PC-9 (cell line): ENCODE results near the gene RAB1B. TPM values are rescaled to one million over a fixed set of nuclear protein-coding genes. Genes with fewer than 3 reads are reported as not detected.
A peak's percentile ranks its signal among the peaks of the same experiment; 100 is the strongest.

ENCODE experiments used
- BruUV-seq: library from RNA; stranded (reverse); fragments of 400-500 nt; replicated peaks from 2 replicates; lab custom pipeline; 2021; lab: Mats Ljungman, UMichigan
- CTCF ChIA-PET: fragments of 300-600 bp; sonication (Branson Sonifier 250); formaldehyde crosslinking; loops from one replicate; lab custom pipeline; 2022; ENCODE audit warnings: antibody characterized with exemption; lab: Charles Lee
- POLR2A ChIA-PET: fragments of 300-600 bp; sonication (Branson Sonifier 250); formaldehyde crosslinking; loops from one replicate; lab custom pipeline; 2022; ENCODE audit warnings: antibody characterized with exemption; ENCODE audit not compliant: unreplicated experiment; lab: Charles Lee
- DNase-seq, 2 experiments: peaks; one replicate each; pipeline versions ENCODE4 v3.0.0 to v3.0.0-alpha.2; 2015 to 2022; ENCODE audit warnings: mixed read lengths in 1 of 2
- H2AFZ ChIP-seq: fragments of 200-600 bp; sonication (generic); 2 replicates; pipeline ENCODE4 v1.8.1; 2017; ENCODE audit warnings: antibody characterized with exemption
- H3F3A ChIP-seq: fragments of 200-600 bp; sonication (generic); 2 replicates; pipeline ENCODE4 v1.8.1; 2017; ENCODE audit warnings: antibody characterized with exemption, mild to moderate bottlenecking, low read depth; ENCODE audit not compliant: insufficient read depth
- H3K27ac ChIP-seq: fragments of 200-600 bp; sonication (generic); 2 replicates; pipeline ENCODE4 v1.6.1; 2016; ENCODE audit warnings: mixed run types
- H3K27me3 ChIP-seq: fragments of 200-600 bp; sonication (generic); 2 replicates; pipeline ENCODE4 v1.6.1; 2016; ENCODE audit warnings: low read depth, mixed run types; ENCODE audit not compliant: insufficient read depth
- H3K36me3 ChIP-seq: fragments of 200-600 bp; sonication (generic); 2 replicates; pipeline ENCODE4 v1.6.1; 2016; ENCODE audit warnings: low read depth, mixed run types
- H3K4me1 ChIP-seq: fragments of 200-600 bp; sonication (generic); replicated peaks from 2 replicates; pipeline ENCODE4 v1.6.1; 2016; ENCODE audit warnings: mixed run types; ENCODE audit not compliant: insufficient read depth
- H3K4me2 ChIP-seq: fragments of 200-600 bp; sonication (generic); 2 replicates; pipeline ENCODE4 v1.6.1; 2017; ENCODE audit warnings: mixed run types
- H3K4me3 ChIP-seq: fragments of 200-600 bp; sonication (generic); 2 replicates; pipeline ENCODE4 v1.6.1; 2016; ENCODE audit warnings: mixed run types
- H3K79me2 ChIP-seq: fragments of 200-600 bp; sonication (generic); 2 replicates; pipeline ENCODE4 v1.6.1; 2017; ENCODE audit warnings: low read depth, mixed run types
- H3K9me2 ChIP-seq: fragments of 200-600 bp; sonication (generic); 2 replicates; pipeline ENCODE4 v1.8.1; 2017; ENCODE audit warnings: mild to moderate bottlenecking; ENCODE audit not compliant: insufficient read depth
- H3K9me3 ChIP-seq: fragments of 200-600 bp; sonication (generic); 2 replicates; pipeline ENCODE4 v1.8.1; 2016; ENCODE audit warnings: low read depth; ENCODE audit not compliant: insufficient read depth
- H4K20me1 ChIP-seq: fragments of 200-600 bp; sonication (generic); 2 replicates; pipeline ENCODE4 v1.8.1; 2017; ENCODE audit not compliant: insufficient read depth
- CTCF ChIP-seq: fragments of 200-600 bp; sonication (generic); conservative IDR thresholded peaks from 2 replicates; pipeline ENCODE4 v1.6.1; 2017; ENCODE audit warnings: mixed run types, antibody characterized with exemption, mild to moderate bottlenecking, moderate library complexity
- EZH2 ChIP-seq: fragments of 200-600 bp; sonication (generic); IDR thresholded peaks from 2 replicates; pipeline ENCODE4 v1.8.0; 2017; ENCODE audit warnings: antibody characterized with exemption, low read depth
- intact Hi-C: fragments of 100-400 bp; cut with micrococcal nuclease; formaldehyde crosslinking; loops from one replicate; pipeline ENCODE4 v1.10.0; 2022; ENCODE audit not compliant: unreplicated experiment
- total RNA-seq: library from RNA; stranded (reverse); gene quantifications from 2 replicates; pipeline ENCODE4 v1.2.3, GENCODE V29; 2021

The RAB1B gene
- total RNA-seq, 1 experiment from 2014 or later = 232 TPM

DNA sequence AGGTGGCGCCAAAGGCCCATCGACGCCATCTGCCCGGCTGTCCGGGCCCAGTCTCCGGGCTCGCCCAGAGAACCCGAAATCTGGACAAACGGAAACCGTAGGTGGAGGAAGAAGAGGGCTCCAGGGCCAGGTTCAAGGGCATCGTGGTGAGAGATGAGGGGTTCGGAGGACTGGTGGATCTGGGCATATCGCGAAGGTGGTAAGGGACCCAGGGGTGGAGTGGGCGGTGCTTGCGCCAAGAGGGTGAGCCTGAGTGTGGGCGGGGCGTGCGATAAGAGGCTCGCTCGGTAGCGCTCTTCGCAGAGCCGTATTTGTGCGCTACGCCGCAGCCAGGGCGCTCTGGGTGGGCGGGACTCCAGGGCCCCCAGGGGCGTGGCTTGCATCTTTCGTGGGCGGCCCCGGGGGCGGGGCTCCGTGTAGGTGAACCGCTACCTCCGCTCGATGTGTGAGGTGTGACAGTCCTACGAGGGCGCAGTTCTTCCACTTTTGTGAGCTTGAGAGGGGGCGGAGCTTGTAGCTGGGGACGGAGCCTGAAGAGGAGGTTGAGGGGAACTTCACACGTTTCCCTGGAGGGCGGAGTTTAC, 43.6 kb downstream of the RAB1B start:
- peak; percentile 95 for TF ChIP-seq CTCF
- no peak for TF ChIP-seq EZH2
- intact Hi-C loops = loop anchor here (1.0 to 5.0 kb wide), 5 partner anchors 16 to 119 kb away; partner anchors contain the start of genes RIN1 and SLC29A2
- Histone ChIP-seq H3K4me2 (peak overlapping the region; percentile 75), H3K79me2 (no peaks in the 10 kb centered on the region), H3K36me3 (no peaks in the 10 kb centered on the region), H4K20me1 (no peaks in the 10 kb centered on the region), H2AFZ (peak overlapping the region; percentile 92), H3F3A (peaks cover 10% of the 10 kb centered on the region; the same call in 1 of the 2 replicates), H3K4me3 (peak overlapping the region; percentile 66), H3K27me3 (peaks cover 18% of the 10 kb centered on the region), H3K27ac (peak overlapping the region; percentile 45; the same call in 1 of the 2 replicates), H3K9me3 (no peaks in the 10 kb centered on the region), H3K4me1 (peaks cover 6% of the 10 kb centered on the region), H3K9me2 (no peaks in the 10 kb centered on the region)
- ChIA-PET CTCF (interaction anchor here (0.5 to 2.9 kb wide), 19 partner anchors 15 to 1189 kb away, joined by 3 to 30 read pairs (median 4); partner anchors contain the start of genes BRMS1, MRPL11, RBM4B and RIN1), POLR2A (interaction anchor here (0.5 to 1.6 kb wide), 14 partner anchors 12 to 783 kb away, joined by 3 to 46 read pairs (median 6); partner anchors contain the start of genes PACS1, RBM4B, RIN1 and SLC29A2)
- no TSS peak for BruUV-seq
- peak; percentile 88 to 89 for DNase-seq

DNA sequence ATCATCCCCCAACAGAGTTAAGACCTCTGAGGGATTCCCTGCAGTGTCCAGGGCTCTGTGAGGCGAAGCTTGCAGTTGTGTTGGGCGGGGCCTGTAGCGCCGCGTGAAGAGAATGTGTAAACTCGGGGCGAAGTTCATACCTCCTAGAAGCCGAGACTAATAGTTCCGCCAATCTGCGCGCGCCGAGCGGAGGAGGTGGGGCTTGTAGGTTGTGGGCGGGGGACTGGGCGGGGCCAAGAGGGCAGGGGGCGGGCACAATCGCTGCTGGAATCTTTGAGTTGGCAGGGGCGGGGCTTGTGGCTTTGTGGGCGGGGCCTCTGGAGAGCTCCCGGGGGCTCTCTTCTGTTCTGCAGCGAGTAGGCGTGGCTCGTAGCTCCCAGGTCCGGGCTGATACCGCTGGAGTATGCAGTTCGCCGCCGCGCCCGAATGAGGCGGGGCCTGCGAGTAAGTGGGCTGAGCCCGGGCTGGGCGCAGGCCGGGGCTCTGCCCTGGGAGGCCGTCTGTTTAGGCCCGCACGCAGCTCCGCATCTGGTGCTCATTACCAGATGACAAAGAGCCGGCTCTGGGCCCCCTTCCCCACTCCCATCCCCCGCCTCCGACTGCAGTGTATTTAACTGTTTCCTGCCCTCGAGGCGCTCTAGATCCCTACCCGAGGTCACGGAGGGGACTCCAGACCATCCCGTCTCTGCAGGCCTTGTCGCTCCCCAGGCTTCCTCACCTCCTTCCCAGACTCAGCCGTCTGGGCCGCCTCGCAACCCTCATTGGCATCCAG, 44.3 kb downstream of the RAB1B start:
- intact Hi-C loops = loop anchor here (1.0 to 5.0 kb wide), 4 partner anchors 16 to 77 kb away; partner anchors contain the start of genes RIN1 and SLC29A2
- H3K9me2 ChIP-seq = no peaks in the 10 kb centered on the region
- no TSS peak for BruUV-seq
- ChIA-PET POLR2A (interaction anchor here (0.5 to 1.6 kb wide), 21 partner anchors 15 to 1093 kb away, joined by 3 to 46 read pairs (median 5); partner anchors contain the start of genes PACS1, RAB1B, RBM4B and RIN1), CTCF (interaction anchor here (0.5 to 2.9 kb wide), 18 partner anchors 14 to 1190 kb away, joined by 3 to 30 read pairs (median 4); partner anchors contain the start of genes BRMS1, MRPL11, RBM4B and RIN1)
- peaks cover 6% of the 10 kb centered on the region for H3K4me1 ChIP-seq
- H2AFZ ChIP-seq = peak overlapping the region; percentile 92
- peak overlapping the region; percentile 45; the same call in 1 of the 2 replicates for H3K27ac ChIP-seq
- no peak for TF ChIP-seq CTCF
- TF ChIP-seq EZH2 = no peak
- H3K27me3 ChIP-seq = peaks cover 12% of the 10 kb centered on the region
- H3K79me2 ChIP-seq = no peaks in the 10 kb centered on the region
- peak overlapping the region; percentile 75 for H3K4me2 ChIP-seq
- H3K36me3 ChIP-seq = no peaks in the 10 kb centered on the region
- no peaks in the 10 kb centered on the region for H3K9me3 ChIP-seq
- peaks cover 10% of the 10 kb centered on the region; the same call in 1 of the 2 replicates for H3F3A ChIP-seq
- peak; percentile 93 to 99 for DNase-seq
- peak overlapping the region; percentile 66 for H3K4me3 ChIP-seq
- no peaks in the 10 kb centered on the region for H4K20me1 ChIP-seq
